ENCODE results near the gene KCNA1.

The KCNA1 gene

GRCh38 chr12:4951601-4952000 lies 41.9 kb downstream of the KCNA1 start:
- Histone ChIP-seq H3K27me3 (ENCODE audit: insufficient read depth, poor library complexity, severe bottlenecking) (peaks cover 16% of the 10 kb centered on the region), H3K4me3 (replicated peaks; ENCODE audit: insufficient read depth, low read length) (no peak overlapping the region), H3K27ac (replicated peaks) (no peak overlapping the region)
- no peak for TF ChIP-seq POLR2AphosphoS5 (IDR thresholded peaks at IDR 0.05; ENCODE audit: low read depth)
- no peak for TF ChIP-seq CTCF (IDR thresholded peaks at IDR 0.05; ENCODE audit: insufficient read depth, low read length)
- TF ChIP-seq GABPA (IDR thresholded peaks at IDR 0.05; ENCODE audit: low read depth) = no peak
- TF ChIP-seq, protein P1, sequence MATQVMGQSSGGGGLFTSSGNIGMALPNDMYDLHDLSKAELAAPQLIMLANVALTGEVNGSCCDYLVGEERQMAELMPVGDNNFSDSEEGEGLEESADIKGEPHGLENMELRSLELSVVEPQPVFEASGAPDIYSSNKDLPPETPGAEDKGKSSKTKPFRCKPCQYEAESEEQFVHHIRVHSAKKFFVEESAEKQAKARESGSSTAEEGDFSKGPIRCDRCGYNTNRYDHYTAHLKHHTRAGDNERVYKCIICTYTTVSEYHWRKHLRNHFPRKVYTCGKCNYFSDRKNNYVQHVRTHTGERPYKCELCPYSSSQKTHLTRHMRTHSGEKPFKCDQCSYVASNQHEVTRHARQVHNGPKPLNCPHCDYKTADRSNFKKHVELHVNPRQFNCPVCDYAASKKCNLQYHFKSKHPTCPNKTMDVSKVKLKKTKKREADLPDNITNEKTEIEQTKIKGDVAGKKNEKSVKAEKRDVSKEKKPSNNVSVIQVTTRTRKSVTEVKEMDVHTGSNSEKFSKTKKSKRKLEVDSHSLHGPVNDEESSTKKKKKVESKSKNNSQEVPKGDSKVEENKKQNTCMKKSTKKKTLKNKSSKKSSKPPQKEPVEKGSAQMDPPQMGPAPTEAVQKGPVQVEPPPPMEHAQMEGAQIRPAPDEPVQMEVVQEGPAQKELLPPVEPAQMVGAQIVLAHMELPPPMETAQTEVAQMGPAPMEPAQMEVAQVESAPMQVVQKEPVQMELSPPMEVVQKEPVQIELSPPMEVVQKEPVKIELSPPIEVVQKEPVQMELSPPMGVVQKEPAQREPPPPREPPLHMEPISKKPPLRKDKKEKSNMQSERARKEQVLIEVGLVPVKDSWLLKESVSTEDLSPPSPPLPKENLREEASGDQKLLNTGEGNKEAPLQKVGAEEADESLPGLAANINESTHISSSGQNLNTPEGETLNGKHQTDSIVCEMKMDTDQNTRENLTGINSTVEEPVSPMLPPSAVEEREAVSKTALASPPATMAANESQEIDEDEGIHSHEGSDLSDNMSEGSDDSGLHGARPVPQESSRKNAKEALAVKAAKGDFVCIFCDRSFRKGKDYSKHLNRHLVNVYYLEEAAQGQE (IDR thresholded peaks at IDR 0.05; ENCODE audit: insufficient replicate concordance, low read depth) = no peak
- TF ChIP-seq SPI1 (IDR thresholded peaks at IDR 0.05; ENCODE audit: borderline replicate concordance, low read depth) = no peak
- no peak for DNase-seq (ENCODE audit: low read depth in 1 of 2, low spot score in 1 of 2)

- peak; percentile 24; the same call in 1 of the 2 replicates for TF ChIP-seq SPI1 (IDR thresholded peaks at IDR 0.05; ENCODE audit: borderline replicate concordance, low read depth)
- no peak for TF ChIP-seq CTCF (IDR thresholded peaks at IDR 0.05; ENCODE audit: insufficient read depth, low read length)
- no peak for TF ChIP-seq POLR2AphosphoS5 (IDR thresholded peaks at IDR 0.05; ENCODE audit: low read depth)
- TF ChIP-seq, protein P1 (IDR thresholded peaks at IDR 0.05; ENCODE audit: insufficient replicate concordance, low read depth) = no peak
- Histone ChIP-seq H3K27ac (replicated peaks) (no peak overlapping the region), H3K4me3 (replicated peaks; ENCODE audit: insufficient read depth, low read length) (no peak overlapping the region), H3K27me3 (ENCODE audit: insufficient read depth, poor library complexity, severe bottlenecking) (peaks cover 14% of the 10 kb centered on the region)
- no peak for DNase-seq (ENCODE audit: low read depth in 1 of 2, low spot score in 1 of 2)
Observed at GRCh38 chr12:4954621-4955354, 45.1 kb downstream of the KCNA1 start.

GRCh38 chr12:4956054-4956453 lies 46.3 kb downstream of the KCNA1 start:
- no peak overlapping the region for H3K4me3 ChIP-seq (replicated peaks; ENCODE audit: insufficient read depth, low read length)
- no peak for DNase-seq (ENCODE audit: low read depth in 1 of 2, low spot score in 1 of 2)
- no peak overlapping the region for H3K27ac ChIP-seq (replicated peaks)
- peaks cover 14% of the 10 kb centered on the region for H3K27me3 ChIP-seq (ENCODE audit: insufficient read depth, poor library complexity, severe bottlenecking)
- TF ChIP-seq CTCF (IDR thresholded peaks at IDR 0.05; ENCODE audit: insufficient read depth, low read length) (no peak), SPI1 (IDR thresholded peaks at IDR 0.05; ENCODE audit: borderline replicate concordance, low read depth) (no peak)

GRCh38 chr12:4956968-4957367 lies 47.3 kb downstream of the KCNA1 start:
- no peak overlapping the region for H3K4me3 ChIP-seq (replicated peaks; ENCODE audit: insufficient read depth, low read length)
- H3K27ac ChIP-seq (replicated peaks) = no peak overlapping the region
- H3K27me3 ChIP-seq (ENCODE audit: insufficient read depth, poor library complexity, severe bottlenecking) = peaks cover 13% of the 10 kb centered on the region
- TF ChIP-seq POLR2AphosphoS5 (IDR thresholded peaks at IDR 0.05; ENCODE audit: low read depth) (no peak), SPI1 (IDR thresholded peaks at IDR 0.05; ENCODE audit: borderline replicate concordance, low read depth) (no peak), GABPA (IDR thresholded peaks at IDR 0.05; ENCODE audit: low read depth) (no peak), CTCF (IDR thresholded peaks at IDR 0.05; ENCODE audit: insufficient read depth, low read length) (no peak)
- TF ChIP-seq, protein P1 (IDR thresholded peaks at IDR 0.05; ENCODE audit: insufficient replicate concordance, low read depth) = no peak
- DNase-seq (ENCODE audit: low read depth in 1 of 2, low spot score in 1 of 2) = no peak

Measured in HL-60 (cell line).